Smooth muscle cell (in vitro differentiated cells): ENCODE data around the gene STK17A. TPM values are rescaled to one million over a fixed set of nuclear protein-coding genes. Genes with fewer than 3 reads are reported as not detected.
A peak's percentile ranks its signal among the peaks of the same experiment; 100 is the strongest.

Experiments
- DNase-seq: peaks from one replicate; lab custom pipeline; 2025; ENCODE audit not compliant: unreplicated experiment; lab: John Stamatoyannopoulos, UW
- H2AFZ ChIP-seq: fragments of 200-600 bp; sonication (generic); 2 replicates; pipeline ENCODE4 v1.6.0; 2016; ENCODE audit warnings: antibody characterized with exemption, low read depth, mild to moderate bottlenecking
- H3F3A ChIP-seq: fragments of 200-600 bp; sonication (generic); 2 replicates; pipeline ENCODE4 v1.6.0; 2017; ENCODE audit warnings: antibody characterized with exemption, low read depth
- H3K27ac ChIP-seq: fragments of 200-600 bp; sonication (generic); 2 replicates; pipeline ENCODE4 v1.5.1; 2016; ENCODE audit warnings: low read depth, mild to moderate bottlenecking
- H3K27me3 ChIP-seq: fragments of 200-600 bp; sonication (generic); 2 replicates; pipeline ENCODE4 v1.6.1; 2016; ENCODE audit warnings: low read depth, mild to moderate bottlenecking
- H3K36me3 ChIP-seq: fragments of 200-600 bp; sonication (generic); 2 replicates; pipeline ENCODE4 v1.5.1; 2016; ENCODE audit warnings: low read depth
- H3K4me1 ChIP-seq: fragments of 200-600 bp; sonication (generic); 2 replicates; pipeline ENCODE4 v1.5.1; 2016; ENCODE audit warnings: low read depth
- H3K4me2 ChIP-seq: fragments of 200-600 bp; sonication (generic); 2 replicates; pipeline ENCODE4 v1.6.0; 2016; ENCODE audit warnings: mild to moderate bottlenecking
- H3K4me3 ChIP-seq: fragments of 200-600 bp; sonication (generic); 2 replicates; pipeline ENCODE4 v1.5.1; 2016; ENCODE audit warnings: mild to moderate bottlenecking
- H3K79me2 ChIP-seq: fragments of 200-600 bp; sonication (generic); 2 replicates; pipeline ENCODE4 v1.6.0; 2016; ENCODE audit warnings: low read depth, mild to moderate bottlenecking
- H3K9ac ChIP-seq: fragments of 200-600 bp; sonication (generic); 2 replicates; pipeline ENCODE4 v1.6.0; 2016; ENCODE audit warnings: low read depth
- H3K9me3 ChIP-seq: fragments of 200-600 bp; sonication (generic); replicated peaks from 2 replicates; pipeline ENCODE4 v1.5.1; 2016; ENCODE audit warnings: low read depth
- H4K20me1 ChIP-seq: fragments of 200-600 bp; sonication (generic); 2 replicates; pipeline ENCODE4 v1.6.0; 2016; ENCODE audit warnings: low read depth
- WGBS: methylation state at CpG from one replicate; pipeline ENCODE4 v1.1.7; 2016; ENCODE audit warnings: low lambda C conversion rate; 5-methylcytosine and 5-hydroxymethylcytosine counted together
- polyA plus RNA-seq: library from polyadenylated mRNA; unstranded; fragments of >200 nt; fragmentation: Nextera tagmentation; extraction: Ambion mirVana; gene quantifications from 2 replicates; pipeline ENCODE4 v1.2.1, GENCODE V29; 2016
- total RNA-seq: library from RNA; depleted of rRNA; stranded (reverse); fragments of >200 nt; gene quantifications from 2 replicates; pipeline ENCODE4 v1.2.3, GENCODE V29; 2014
- TF ChIP-seq, protein P1 (sequence below): fragments of 200-600 bp; sonication (generic); IDR thresholded peaks from 2 replicates; pipeline ENCODE4 v1.5.1; 2017; ENCODE audit warnings: borderline replicate concordance, mild to moderate bottlenecking, antibody characterized with exemption; ENCODE audit not compliant: insufficient read depth, poor library complexity, severe bottlenecking

STK17A gene
- total and polyA plus RNA-seq, 2 experiments from 2014 or later: 21.0 to 28.2 TPM

DNA sequence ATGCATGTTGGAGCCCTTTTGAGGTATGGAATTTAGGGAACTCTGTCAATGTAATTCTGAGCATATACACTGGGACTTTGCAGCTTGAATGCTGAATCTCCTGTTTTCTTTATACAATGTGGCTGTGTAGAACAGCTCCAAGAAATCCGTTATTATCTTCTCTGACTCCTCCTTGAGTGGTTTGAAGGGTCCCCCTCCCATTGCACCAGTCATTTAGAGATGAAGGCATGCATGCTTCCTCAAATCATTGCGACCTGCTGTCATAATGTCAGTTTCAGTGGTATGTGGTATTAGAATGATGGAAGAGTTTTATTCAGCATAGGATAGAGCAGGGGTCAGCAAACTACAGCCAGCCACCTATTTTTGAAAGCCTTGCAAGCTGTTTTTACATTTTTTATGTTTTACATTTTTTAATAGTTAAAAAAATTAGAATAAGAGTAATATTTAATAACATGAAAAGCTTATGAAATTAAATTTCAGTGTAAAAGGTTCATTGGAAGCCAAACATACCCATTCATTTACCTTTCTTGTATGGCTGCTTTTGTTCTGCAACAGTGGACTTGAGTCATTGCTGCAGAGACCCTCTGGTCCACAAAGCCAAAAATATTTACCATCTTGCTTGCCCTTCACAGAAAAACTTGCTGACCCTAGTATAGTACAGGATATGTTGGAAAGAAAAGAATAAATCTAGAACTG lies 8.1 kb downstream of the STK17A start:
- Histone ChIP-seq H3K79me2 (peaks cover 78% of the 10 kb centered on the region), H3K27me3 (no peaks in the 10 kb centered on the region), H3K36me3 (no peaks in the 10 kb centered on the region), H3K4me1 (no peaks in the 10 kb centered on the region), H3F3A (no peaks in the 10 kb centered on the region), H4K20me1 (peaks cover 94% of the 10 kb centered on the region), H3K27ac (no peak overlapping the region), H3K9ac (no peak overlapping the region), H3K4me2 (no peak overlapping the region), H2AFZ (no peak overlapping the region), H3K4me3 (no peak overlapping the region), H3K9me3 (no peaks in the 10 kb centered on the region)
- TF ChIP-seq, protein P1, sequence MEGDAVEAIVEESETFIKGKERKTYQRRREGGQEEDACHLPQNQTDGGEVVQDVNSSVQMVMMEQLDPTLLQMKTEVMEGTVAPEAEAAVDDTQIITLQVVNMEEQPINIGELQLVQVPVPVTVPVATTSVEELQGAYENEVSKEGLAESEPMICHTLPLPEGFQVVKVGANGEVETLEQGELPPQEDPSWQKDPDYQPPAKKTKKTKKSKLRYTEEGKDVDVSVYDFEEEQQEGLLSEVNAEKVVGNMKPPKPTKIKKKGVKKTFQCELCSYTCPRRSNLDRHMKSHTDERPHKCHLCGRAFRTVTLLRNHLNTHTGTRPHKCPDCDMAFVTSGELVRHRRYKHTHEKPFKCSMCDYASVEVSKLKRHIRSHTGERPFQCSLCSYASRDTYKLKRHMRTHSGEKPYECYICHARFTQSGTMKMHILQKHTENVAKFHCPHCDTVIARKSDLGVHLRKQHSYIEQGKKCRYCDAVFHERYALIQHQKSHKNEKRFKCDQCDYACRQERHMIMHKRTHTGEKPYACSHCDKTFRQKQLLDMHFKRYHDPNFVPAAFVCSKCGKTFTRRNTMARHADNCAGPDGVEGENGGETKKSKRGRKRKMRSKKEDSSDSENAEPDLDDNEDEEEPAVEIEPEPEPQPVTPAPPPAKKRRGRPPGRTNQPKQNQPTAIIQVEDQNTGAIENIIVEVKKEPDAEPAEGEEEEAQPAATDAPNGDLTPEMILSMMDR: no peak
- DNase-seq: no peak
- WGBS: 90% methylated on average over 2 of the region's 2 CpGs

DNA sequence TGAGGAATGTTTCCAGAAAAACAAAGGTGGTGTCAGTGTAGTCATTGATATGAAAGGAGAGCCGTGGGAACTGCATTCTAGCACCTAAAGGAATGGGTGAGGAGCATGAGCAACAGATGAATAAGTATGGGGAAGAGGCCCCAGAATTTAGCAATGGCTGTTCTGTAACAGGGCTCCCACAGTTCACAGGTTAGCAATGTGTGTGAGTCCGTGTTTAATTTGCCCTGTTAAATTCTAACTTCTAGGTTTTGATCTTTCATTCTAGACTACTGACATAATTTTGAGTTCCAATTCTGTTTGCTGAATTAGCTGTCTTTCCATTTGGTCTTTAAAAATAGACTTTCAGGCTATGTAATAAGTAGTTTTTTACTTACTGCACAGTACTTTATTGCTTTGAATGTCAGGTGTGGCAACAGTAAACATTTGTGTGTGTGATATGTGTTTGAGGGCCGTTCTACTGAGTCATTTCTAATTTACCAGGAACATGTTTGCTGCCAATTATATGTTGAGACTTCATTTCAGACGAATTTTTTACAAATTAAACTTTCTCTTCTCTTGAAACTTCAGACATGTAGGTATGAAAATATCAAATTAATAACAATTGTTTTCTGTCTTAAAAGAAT lies 8.8 kb downstream of the STK17A start:
- DNase-seq: no peak

DNA sequence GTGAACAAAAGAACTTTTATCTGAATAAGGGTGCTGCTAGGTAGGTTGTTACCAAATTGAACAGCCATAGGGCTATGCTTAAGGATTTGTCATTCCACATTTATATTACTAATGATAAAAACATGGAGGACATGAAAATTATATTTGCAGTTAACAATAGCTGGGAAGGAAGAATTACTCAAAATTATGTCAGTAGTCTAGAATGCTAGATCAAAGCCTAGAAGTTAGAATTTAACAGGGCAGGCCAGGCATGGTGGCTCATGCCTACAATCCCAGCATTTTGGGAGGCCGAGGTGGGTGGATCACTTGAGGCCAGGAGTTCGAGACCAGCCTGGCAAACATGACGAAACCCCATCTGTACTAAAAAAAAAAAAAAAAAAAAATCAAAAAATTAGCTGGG lies 9.4 kb downstream of the STK17A start:
- Histone ChIP-seq H4K20me1 (peaks cover 83% of the 10 kb centered on the region), H3K27ac (peak overlapping the region; percentile 24), H3K9ac (no peak overlapping the region), H2AFZ (no peak overlapping the region), H3F3A (no peaks in the 10 kb centered on the region), H3K36me3 (no peaks in the 10 kb centered on the region), H3K79me2 (peaks cover 67% of the 10 kb centered on the region), H3K4me2 (no peak overlapping the region), H3K4me1 (no peaks in the 10 kb centered on the region), H3K4me3 (no peak overlapping the region), H3K27me3 (no peaks in the 10 kb centered on the region), H3K9me3 (no peaks in the 10 kb centered on the region)
- 100% methylated on average over 3 of the region's 3 CpGs for WGBS
- TF ChIP-seq, protein P1: no peak
- DNase-seq: no peak

More for the DNA sequence above, 8.8 kb downstream of the STK17A start:
- no peak overlapping the region for H3K4me2 ChIP-seq
- no peaks in the 10 kb centered on the region for H3F3A ChIP-seq
- H4K20me1 ChIP-seq: peaks cover 88% of the 10 kb centered on the region
- peaks cover 73% of the 10 kb centered on the region for H3K79me2 ChIP-seq
- TF ChIP-seq, protein P1: no peak
- H3K27ac ChIP-seq: peak overlapping the region; percentile 24
- no peak overlapping the region for H3K9ac ChIP-seq
- H3K27me3 ChIP-seq: no peaks in the 10 kb centered on the region
- no peaks in the 10 kb centered on the region for H3K9me3 ChIP-seq
- no peak overlapping the region for H2AFZ ChIP-seq
- no peaks in the 10 kb centered on the region for H3K4me1 ChIP-seq
- WGBS: 82% methylated on average over 4 of the region's 4 CpGs
- no peak overlapping the region for H3K4me3 ChIP-seq
- H3K36me3 ChIP-seq: no peaks in the 10 kb centered on the region

DNA sequence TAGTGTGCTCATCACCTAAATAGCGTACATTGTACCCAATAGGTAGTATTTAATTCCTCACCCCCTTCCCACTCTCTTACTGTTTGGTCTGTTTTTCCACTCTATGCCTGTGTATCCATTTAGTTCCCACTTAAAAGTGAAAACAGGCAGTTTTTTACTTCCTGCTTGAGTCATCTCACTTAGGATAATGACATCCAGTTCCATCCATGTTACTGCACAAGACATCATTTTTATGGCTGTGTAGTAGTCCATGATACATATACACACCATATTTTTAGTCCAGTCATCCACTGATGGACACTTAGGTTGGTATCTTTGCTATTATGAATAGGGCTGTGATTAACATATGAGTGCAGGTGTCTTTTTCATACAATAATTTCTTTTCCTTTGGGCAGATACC lies 10.1 kb downstream of the STK17A start:
- peaks cover 76% of the 10 kb centered on the region for H4K20me1 ChIP-seq
- DNase-seq: no peak
- no peaks in the 10 kb centered on the region for H3K27me3 ChIP-seq
- TF ChIP-seq, protein P1: no peak
- no peaks in the 10 kb centered on the region for H3K9me3 ChIP-seq
- 100% methylated on average over 1 of the region's 1 CpG for WGBS
- H2AFZ ChIP-seq: no peak overlapping the region
- H3F3A ChIP-seq: no peaks in the 10 kb centered on the region
- H3K27ac ChIP-seq: no peak overlapping the region
- H3K9ac ChIP-seq: no peak overlapping the region
- H3K79me2 ChIP-seq: peaks cover 61% of the 10 kb centered on the region
- no peaks in the 10 kb centered on the region for H3K36me3 ChIP-seq
- no peaks in the 10 kb centered on the region for H3K4me1 ChIP-seq
- no peak overlapping the region for H3K4me2 ChIP-seq
- H3K4me3 ChIP-seq: no peak overlapping the region
